ENCODE data around the gene STRN3.

DNA sequence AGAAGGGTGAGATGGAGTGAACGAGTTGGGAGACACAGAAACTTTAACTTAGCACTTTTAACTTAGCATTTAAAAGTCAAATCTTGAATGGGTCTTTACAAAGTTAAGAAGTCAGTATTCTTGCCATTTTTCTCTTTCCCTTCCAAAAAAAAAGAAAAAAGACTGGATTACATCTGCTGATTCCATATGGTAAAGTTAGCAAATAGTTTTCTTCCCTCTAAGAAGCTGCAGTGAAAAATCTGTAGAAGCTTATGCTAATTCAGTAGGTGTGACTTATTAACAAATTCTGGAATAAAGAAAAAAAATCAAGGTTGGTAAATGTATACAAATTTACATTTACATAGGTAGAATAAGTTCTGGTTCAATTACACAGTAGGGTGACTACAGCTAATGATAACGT, 100.9 kb downstream of the STRN3 start:
- TF ChIP-seq, protein P1, sequence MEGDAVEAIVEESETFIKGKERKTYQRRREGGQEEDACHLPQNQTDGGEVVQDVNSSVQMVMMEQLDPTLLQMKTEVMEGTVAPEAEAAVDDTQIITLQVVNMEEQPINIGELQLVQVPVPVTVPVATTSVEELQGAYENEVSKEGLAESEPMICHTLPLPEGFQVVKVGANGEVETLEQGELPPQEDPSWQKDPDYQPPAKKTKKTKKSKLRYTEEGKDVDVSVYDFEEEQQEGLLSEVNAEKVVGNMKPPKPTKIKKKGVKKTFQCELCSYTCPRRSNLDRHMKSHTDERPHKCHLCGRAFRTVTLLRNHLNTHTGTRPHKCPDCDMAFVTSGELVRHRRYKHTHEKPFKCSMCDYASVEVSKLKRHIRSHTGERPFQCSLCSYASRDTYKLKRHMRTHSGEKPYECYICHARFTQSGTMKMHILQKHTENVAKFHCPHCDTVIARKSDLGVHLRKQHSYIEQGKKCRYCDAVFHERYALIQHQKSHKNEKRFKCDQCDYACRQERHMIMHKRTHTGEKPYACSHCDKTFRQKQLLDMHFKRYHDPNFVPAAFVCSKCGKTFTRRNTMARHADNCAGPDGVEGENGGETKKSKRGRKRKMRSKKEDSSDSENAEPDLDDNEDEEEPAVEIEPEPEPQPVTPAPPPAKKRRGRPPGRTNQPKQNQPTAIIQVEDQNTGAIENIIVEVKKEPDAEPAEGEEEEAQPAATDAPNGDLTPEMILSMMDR (IDR thresholded peaks at IDR 0.05; ENCODE audit: low read length): no peak
- TF ChIP-seq EZH2 (IDR thresholded peaks at IDR 0.05; ENCODE audit: borderline replicate concordance, low read length): no peak

All from OCI-LY1 (cell line).